Transverse colon (tissue), 4 donors: ENCODE results near the gene TNS3. TPM values are rescaled to one million over a fixed set of nuclear protein-coding genes. Genes with fewer than 3 reads are reported as not detected.

ENCODE experiments used
- DNase-seq: peaks from one replicate; pipeline ENCODE4 v3.0.0-alpha.2; 2019
- H3K27ac ChIP-seq, 4 donors: fragments of 200-600 bp; sonication (generic); 2 replicates each; pipeline ENCODE4 v1.5.1; 2016 to 2018; ENCODE audit warnings: inconsistent platforms in 4 of 4
- H3K27me3 ChIP-seq: fragments of 200-600 bp; sonication (generic); 2 replicates; pipeline ENCODE4 v1.5.1; 2017; ENCODE audit warnings: inconsistent platforms
- H3K36me3 ChIP-seq, 4 donors: fragments of 200-600 bp; sonication (generic); 2 replicates each; pipeline ENCODE4 v1.5.1; 2017 to 2019; ENCODE audit warnings: inconsistent platforms in 4 of 4
- H3K4me1 ChIP-seq, 4 donors: fragments of 200-600 bp; sonication (generic); 2 replicates each; pipeline ENCODE4 v1.5.1; 2017 to 2020; ENCODE audit warnings: inconsistent platforms in 4 of 4
- H3K4me3 ChIP-seq, 4 donors: fragments of 200-600 bp; sonication (generic); 1 replicate in 1 of 4; 2 replicates in 3 of 4; pipeline versions ENCODE4 v1.5.1 to v1.6.1; 2017 to 2019; ENCODE audit warnings: inconsistent platforms in 4 of 4
- H3K9me3 ChIP-seq, 2 donors: fragments of 200-600 bp; sonication (generic); 2 replicates each; pipeline ENCODE4 v1.5.1; 2017 to 2019; ENCODE audit warnings: inconsistent platforms in 2 of 2
- EP300 ChIP-seq: sonication (generic); formaldehyde crosslinking; IDR thresholded peaks from one replicate; pipeline ENCODE4 v1.6.1; 2017; ENCODE audit warnings: antibody characterized with exemption, low read depth
- POLR2A ChIP-seq: fragments of 450-650 bp; IDR thresholded peaks from one replicate; pipeline ENCODE4 v1.6.1; 2016; ENCODE audit warnings: antibody characterized with exemption, mild to moderate bottlenecking, moderate library complexity
- POLR2AphosphoS5 ChIP-seq, 3 donors: sonication (generic); formaldehyde crosslinking; IDR thresholded peaks; one replicate each; pipeline ENCODE4 v1.6.1; 2016; ENCODE audit warnings: antibody characterized with exemption in 3 of 3
- WGBS, 2 donors: methylation state at CpG; one replicate each; pipeline ENCODE4 v1.1.5; 2018; ENCODE audit warnings: low coverage in 1 of 2; 5-methylcytosine and 5-hydroxymethylcytosine counted together
- in situ Hi-C, 4 donors: fragments of 200-750 bp; cut with MboI; loops; one replicate each; pipeline versions ENCODE4 v1.15.0 to v1.15.1; 2017; ENCODE audit warnings: low sequenced_read_pairs in 3 of 4, low pct_ligation_motif_present in 1 of 4, low pct_unique_long_range_greater_than_20kb in 1 of 4
- intact Hi-C: fragments of 100-400 bp; cut with DNase I; formaldehyde crosslinking; loops from one replicate; pipeline ENCODE4 v1.15.1; 2023; ENCODE audit warnings: low total_unique reads
- total RNA-seq, 4 donors: library from RNA; depleted of rRNA; stranded (reverse); fragments of >200 nt; gene quantifications; one replicate each; pipeline ENCODE4 v1.1.0, GENCODE V29; 2016
- TF ChIP-seq, protein P1 (sequence below), 5 experiments: fragments of 200-600 bp in 3 of 5; fragments of 450-650 bp in 2 of 5; sonication (generic) in 3 of 5; IDR thresholded peaks; 1 replicate in 2 of 5; 2 replicates in 3 of 5; pipeline ENCODE4 v1.5.1; 2016 to 2017; ENCODE audit warnings: antibody characterized with exemption in 5 of 5, inconsistent platforms in 3 of 5, mild to moderate bottlenecking in 2 of 5, moderate library complexity in 1 of 5

Gene TNS3
- total RNA-seq, 4 donors from 2014 or later: 58.5 to 104 (median 72.7) TPM

DNA sequence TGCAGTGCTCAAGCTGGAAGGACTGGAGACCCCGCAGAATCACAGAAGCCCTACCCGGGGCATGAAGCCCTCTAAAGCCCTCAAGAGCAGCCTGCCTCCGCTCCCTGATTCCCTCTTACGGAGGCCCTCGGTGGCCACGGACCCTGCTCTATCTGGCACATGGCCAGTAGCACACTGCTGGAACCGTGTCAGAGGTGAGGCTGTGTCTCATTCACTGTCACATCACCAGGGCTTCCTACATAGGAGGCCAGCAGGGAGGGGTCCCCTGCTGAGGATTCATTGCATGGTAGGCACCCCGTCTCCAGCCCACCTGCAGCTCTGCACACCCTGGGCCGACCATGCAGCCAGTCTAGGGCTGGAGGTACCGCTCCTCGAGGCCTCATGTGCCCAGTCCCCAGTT lies 259.2 kb downstream of the TNS3 start:
- Histone ChIP-seq H3K36me3 (peaks cover 0 to 6% (median 0%) of the 10 kb centered on the region in 4 donors), H3K4me1 (peaks cover 11 to 27% (median 21%) of the 10 kb centered on the region in 4 donors), H3K9me3 (no peaks in the 10 kb centered on the region), H3K4me3 (no peak overlapping the region), H3K27ac (no peak overlapping the region), H3K27me3 (no peaks in the 10 kb centered on the region)
- WGBS, 2 donors: 89 to 100% methylated on average over 4 to 11 of the region's 11 CpGs
- intact Hi-C loops: no loop called here
- in situ Hi-C loops: no loop called here
- TF ChIP-seq, protein P1, sequence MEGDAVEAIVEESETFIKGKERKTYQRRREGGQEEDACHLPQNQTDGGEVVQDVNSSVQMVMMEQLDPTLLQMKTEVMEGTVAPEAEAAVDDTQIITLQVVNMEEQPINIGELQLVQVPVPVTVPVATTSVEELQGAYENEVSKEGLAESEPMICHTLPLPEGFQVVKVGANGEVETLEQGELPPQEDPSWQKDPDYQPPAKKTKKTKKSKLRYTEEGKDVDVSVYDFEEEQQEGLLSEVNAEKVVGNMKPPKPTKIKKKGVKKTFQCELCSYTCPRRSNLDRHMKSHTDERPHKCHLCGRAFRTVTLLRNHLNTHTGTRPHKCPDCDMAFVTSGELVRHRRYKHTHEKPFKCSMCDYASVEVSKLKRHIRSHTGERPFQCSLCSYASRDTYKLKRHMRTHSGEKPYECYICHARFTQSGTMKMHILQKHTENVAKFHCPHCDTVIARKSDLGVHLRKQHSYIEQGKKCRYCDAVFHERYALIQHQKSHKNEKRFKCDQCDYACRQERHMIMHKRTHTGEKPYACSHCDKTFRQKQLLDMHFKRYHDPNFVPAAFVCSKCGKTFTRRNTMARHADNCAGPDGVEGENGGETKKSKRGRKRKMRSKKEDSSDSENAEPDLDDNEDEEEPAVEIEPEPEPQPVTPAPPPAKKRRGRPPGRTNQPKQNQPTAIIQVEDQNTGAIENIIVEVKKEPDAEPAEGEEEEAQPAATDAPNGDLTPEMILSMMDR (IDR thresholded peaks at IDR 0.05): no peak
- TF ChIP-seq POLR2A: no peak
- no peak for TF ChIP-seq EP300
- TF ChIP-seq POLR2AphosphoS5 (IDR thresholded peaks at IDR 0.05): no peak
- no peak for DNase-seq

DNA sequence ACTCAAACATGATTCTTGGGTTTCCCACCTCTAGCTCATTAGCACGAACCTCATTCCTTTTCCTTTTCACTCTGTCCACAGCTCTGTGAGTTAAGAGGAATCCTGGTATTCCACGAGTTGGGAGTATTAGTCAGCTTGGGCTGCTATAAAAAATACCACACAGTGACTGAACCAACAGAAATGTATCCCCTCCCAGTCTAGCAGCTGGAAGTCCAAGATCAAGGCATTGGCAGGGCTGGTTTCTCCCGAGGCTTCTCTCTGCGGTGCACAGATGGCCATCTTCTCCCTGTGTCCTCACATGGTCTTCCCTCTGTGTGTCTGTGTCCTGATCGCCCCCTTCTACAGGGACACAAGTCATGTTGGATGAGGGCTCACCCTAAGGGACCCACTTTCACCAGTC lies 261.6 kb downstream of the TNS3 start:
- Histone ChIP-seq H3K36me3 (peaks cover 0 to 6% (median 0%) of the 10 kb centered on the region in 4 donors), H3K4me1 (peaks cover 0 to 9% (median 2%) of the 10 kb centered on the region in 4 donors), H3K9me3 (no peaks in the 10 kb centered on the region), H3K27ac (no peak overlapping the region), H3K27me3 (no peaks in the 10 kb centered on the region), H3K4me3 (no peak overlapping the region)
- no peak for DNase-seq
- no peak for TF ChIP-seq POLR2A
- no peak for TF ChIP-seq EP300
- TF ChIP-seq POLR2AphosphoS5 (IDR thresholded peaks at IDR 0.05): no peak
- TF ChIP-seq, protein P1 (IDR thresholded peaks at IDR 0.05): no peak
- intact Hi-C loops: no loop called here
- WGBS, 2 donors: 81 to 100% methylated on average over 1 to 5 of the region's 5 CpGs
- in situ Hi-C loops: no loop called here

DNA sequence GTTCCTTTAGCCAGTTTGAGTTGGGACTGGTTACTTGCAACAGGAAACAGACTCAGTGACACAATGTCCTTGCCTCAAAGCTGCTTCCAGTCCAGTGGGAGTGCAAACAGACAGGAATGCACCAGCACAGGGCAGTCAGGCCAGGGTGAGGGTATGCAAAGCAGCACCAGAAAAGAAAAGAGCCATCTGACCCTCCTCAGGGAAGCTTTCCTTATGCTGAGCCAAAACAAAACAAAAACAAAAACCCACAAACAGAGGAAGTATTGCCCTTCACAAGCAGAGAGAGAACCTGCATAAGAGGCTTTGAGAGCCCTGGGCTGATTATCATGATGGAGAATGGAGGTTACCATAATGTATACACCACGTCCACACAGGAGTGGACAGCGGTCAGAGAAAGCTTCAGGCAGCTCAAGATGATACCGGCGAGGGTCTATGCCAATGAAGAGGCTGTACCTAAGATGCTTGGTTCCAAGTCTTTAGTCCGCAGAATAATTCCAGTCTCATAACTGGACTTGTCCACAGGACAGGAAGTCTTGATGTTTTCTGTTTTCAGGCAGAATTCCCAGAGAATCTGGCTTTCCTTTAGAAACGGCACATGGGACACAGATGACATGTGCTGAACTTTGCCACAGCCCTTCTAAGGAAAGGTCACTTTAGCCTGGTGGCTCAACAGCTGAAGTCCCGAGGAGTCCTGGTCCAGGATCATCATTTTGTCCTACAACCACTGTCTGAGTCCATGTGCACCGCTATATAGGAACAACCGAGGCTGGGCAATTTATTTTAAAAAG lies 263.3 kb downstream of the TNS3 start:
- in situ Hi-C loops: no loop called here
- TF ChIP-seq POLR2A: no peak
- TF ChIP-seq POLR2AphosphoS5 (IDR thresholded peaks at IDR 0.05): no peak
- TF ChIP-seq EP300: no peak
- TF ChIP-seq, protein P1 (IDR thresholded peaks at IDR 0.05): no peak
- Histone ChIP-seq H3K4me3 (no peak overlapping the region), H3K9me3 (no peaks in the 10 kb centered on the region), H3K4me1 (peaks cover 0 to 10% (median 6%) of the 10 kb centered on the region in 4 donors), H3K36me3 (peaks cover 0 to 6% (median 0%) of the 10 kb centered on the region in 4 donors), H3K27ac (no peak overlapping the region), H3K27me3 (no peaks in the 10 kb centered on the region)
- no peak for DNase-seq
- intact Hi-C loops: no loop called here
- 86% methylated on average over 9 of the region's 9 CpGs; no CpG with 5 or more reads in 1 of the 2 donors for WGBS, 2 donors

DNA sequence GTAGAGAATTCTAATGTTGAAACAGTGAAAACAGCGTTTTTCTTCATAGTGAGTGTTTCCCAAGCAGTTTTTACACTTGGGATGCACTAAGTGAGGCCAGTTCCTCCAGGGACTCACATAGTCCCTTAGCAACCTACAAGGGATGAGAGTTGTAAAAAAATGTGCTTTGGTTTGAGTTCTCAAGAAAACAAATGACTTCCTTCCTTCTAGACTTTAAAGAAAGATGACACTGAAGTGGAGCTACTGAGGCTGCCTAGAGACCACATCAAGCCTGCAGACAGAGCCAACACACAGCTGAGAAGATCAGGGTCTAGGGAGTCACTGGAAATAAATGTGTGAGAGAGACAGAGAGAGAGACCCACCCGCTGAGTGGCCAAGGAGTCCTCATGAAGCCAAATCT lies 264.4 kb downstream of the TNS3 start:
- H3K9me3 ChIP-seq: no peaks in the 10 kb centered on the region
- in situ Hi-C loops: no loop called here
- WGBS, 2 donors: 61 to 78% methylated on average over 2 of the region's 2 CpGs

More for the DNA sequence above, 264.4 kb downstream of the TNS3 start:
- DNase-seq: no peak
- H3K4me3 ChIP-seq: no peak overlapping the region
- no peaks in the 10 kb centered on the region for H3K27me3 ChIP-seq
- H3K36me3 ChIP-seq: peaks cover 0 to 6% (median 0%) of the 10 kb centered on the region in 4 donors
- H3K4me1 ChIP-seq: peaks cover 0 to 10% (median 6%) of the 10 kb centered on the region in 4 donors
- TF ChIP-seq, protein P1 (IDR thresholded peaks at IDR 0.05): no peak
- H3K27ac ChIP-seq: peak overlapping the region in 1 of 4 donors; percentile 31
- intact Hi-C loops: no loop called here
